GM19239 (cell line): ENCODE measurements around the gene SPTLC2.
A peak's percentile ranks its signal among the peaks of the same experiment; 100 is the strongest.

Experiments
- DNase-seq: peaks from one replicate; pipeline ENCODE4 v3.0.0; 2011; ENCODE audit warnings: low spot score; ENCODE audit not compliant: insufficient read length
- FAIRE-seq: peaks from 2 replicates; lab custom pipeline; 2011; peaks lifted over from hg19 to GRCh38; lab: Jason Lieb, UNC

SPTLC2 gene

DNA sequence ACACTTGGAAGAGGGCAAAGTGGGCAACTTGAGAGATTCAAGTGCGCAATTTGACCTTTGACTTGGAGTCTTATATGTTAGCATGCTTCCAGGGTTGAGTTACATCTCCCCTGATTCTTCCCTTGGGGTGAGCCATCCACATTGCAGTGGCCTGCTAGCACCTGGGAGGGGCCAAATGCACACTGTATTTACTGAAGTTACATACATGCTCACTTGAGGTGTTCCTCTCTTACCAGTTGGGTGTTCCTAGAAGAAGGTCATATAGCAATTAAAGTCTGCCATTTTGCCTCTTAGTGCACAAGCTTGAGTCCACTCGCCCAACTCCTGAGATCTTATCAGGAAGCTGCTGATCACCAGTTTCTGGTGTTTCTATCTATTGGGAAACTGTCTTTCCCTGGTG lies 13.7 kb upstream of the SPTLC2 start:
- no peak for DNase-seq
- FAIRE-seq, result no peak

DNA sequence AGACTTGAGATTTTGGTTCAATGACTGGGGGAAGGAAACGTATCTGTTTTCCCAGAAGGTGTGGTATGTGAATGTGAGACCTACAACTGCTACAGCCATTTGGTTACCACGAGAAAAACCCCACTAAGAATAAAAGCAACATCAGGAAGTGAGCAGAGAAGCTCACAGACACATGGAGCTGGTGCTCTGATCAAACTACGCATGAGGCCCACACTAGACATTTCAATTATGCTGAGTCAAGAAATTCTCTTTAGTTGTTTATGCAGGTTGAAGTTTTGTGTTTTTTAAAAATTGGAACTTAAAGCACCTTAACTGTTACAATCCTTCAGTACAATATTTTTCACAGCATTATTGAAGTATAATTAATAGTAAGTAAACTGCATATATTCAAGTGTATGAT lies 8.9 kb upstream of the SPTLC2 start:
- FAIRE-seq, result no peak
- DNase-seq, result no peak

DNA sequence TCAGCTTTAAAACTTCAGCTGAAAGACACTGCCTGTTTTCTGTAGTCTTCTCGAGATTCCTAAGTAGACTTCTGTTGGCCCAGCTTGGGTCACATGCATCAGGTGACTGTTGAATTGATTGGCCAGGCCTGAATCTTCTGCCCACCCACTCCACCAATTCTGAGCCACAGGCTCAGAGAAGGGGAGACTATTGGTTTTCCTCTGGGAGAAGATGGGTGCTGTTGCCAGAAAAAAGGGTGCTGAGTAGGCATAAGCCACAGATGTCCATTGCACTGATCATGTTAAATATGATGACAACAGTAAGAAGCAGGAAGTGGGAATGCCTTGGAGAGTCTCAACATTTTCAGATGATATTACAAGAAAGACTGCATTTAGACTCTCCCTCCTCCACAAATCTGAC lies 6.8 kb upstream of the SPTLC2 start:
- DNase-seq, result no peak
- peak; percentile 64 for FAIRE-seq

- FAIRE-seq (no peak), DNase-seq (no peak)
Measured at GRCh38 chr14:77622366-77622961, 6.0 kb upstream of the SPTLC2 start.

GRCh38 chr14:77620222-77620870 lies 3.9 kb upstream of the SPTLC2 start:
- DNase-seq, result no peak
- FAIRE-seq, result no peak

- DNase-seq (no peak), FAIRE-seq (no peak)
Measured at GRCh38 chr14:77618381-77618970, 2.0 kb upstream of the SPTLC2 start.

DNA sequence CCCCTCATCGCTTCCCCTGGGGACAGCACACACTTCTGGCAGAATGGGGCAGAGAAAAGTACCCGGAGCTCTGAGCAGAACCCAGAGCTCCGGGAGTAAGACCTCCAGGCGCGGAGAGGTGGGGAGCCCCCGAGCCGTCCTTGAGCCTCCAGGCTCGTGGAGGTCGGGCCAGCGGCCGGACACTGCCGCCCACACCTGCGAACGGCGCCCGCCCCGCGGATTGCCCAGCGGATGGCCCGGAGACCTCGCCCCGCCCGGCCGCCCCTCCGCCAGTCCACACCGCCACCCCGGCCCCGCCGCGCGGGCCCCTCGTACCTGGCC lies 344 bp downstream of the SPTLC2 start:
- no peak for DNase-seq
- no peak for FAIRE-seq

GRCh38 chr14:77615361-77616132 lies 890 bp downstream of the SPTLC2 start:
- no peak for DNase-seq
- FAIRE-seq, result peak; percentile 56

DNA sequence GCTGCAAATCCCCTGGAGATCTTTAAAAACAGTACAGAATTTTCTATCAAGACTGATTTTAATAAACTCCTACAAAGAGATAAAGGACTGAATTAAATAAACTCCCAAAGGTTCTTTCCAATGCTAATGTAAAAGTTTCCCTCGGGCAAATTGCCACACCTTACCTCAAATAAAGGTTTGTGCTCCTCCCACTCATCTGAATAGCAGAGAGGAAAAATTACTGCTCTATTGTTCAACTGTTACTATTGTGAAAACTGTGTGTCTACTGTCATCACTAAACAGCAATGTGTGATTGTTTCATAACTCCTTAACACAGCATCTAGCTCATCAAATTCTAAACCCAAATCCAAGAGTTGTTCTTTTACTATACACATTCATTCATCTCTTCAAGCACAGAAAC lies 3.2 kb downstream of the SPTLC2 start:
- FAIRE-seq, result peak; percentile 23
- no peak for DNase-seq

DNA sequence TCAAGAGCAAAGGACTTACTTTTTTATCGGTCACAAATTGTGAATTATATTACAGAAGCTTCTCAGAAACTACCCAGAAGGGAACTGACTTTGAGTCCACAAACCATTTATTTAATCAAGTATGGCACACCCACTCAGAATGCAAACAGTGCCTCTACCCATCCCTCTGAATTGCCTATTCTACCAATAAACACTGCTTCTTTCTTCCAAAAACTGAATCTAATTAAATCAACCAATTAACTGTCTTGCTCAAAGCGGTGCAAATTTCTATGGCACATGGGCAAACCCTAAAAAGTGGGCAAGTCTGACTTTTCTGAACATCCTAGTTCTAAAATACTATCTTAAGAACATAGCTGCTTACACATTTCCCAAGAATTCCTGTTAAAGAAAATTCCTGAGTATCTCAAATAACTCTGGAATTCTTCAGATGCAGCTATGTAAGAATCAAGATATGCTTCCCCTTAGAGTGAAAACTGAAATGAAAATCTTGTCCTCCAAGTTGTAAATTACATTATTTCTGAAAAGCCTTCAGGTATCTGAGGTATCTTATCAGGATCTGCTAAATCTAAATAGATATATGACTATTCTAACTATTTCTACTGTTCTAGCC lies 4.3 kb downstream of the SPTLC2 start:
- DNase-seq, result no peak
- no peak for FAIRE-seq

- FAIRE-seq, result no peak
- no peak for DNase-seq
Measured at GRCh38 chr14:77610553-77610952, 5.9 kb downstream of the SPTLC2 start.

DNA sequence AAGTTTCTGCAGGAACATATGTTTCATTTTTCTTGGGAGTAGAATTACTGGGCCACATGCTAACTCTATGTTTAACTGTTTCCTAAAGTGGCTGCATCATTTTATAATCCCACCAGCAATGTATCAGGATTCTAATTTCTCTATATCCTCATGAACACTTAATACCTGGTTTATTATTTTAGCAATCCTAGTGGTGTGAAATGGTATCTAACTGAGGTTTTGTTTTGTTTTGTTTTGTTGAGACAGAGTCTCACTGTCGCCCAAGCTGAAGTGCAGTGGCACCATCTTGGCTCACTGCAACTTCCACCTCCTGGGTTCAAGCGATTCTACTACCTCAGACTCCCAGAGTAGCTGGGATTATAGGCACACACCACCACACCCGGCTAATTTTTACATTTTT lies 6.5 kb downstream of the SPTLC2 start:
- no peak for DNase-seq
- no peak for FAIRE-seq

- FAIRE-seq, result peak; percentile 80
- DNase-seq, result no peak
Measured at GRCh38 chr14:77607741-77608302, 8.6 kb downstream of the SPTLC2 start.

- FAIRE-seq (peak; percentile 28), DNase-seq (no peak)
Measured at GRCh38 chr14:77605392-77605972, 11.0 kb downstream of the SPTLC2 start.

DNA sequence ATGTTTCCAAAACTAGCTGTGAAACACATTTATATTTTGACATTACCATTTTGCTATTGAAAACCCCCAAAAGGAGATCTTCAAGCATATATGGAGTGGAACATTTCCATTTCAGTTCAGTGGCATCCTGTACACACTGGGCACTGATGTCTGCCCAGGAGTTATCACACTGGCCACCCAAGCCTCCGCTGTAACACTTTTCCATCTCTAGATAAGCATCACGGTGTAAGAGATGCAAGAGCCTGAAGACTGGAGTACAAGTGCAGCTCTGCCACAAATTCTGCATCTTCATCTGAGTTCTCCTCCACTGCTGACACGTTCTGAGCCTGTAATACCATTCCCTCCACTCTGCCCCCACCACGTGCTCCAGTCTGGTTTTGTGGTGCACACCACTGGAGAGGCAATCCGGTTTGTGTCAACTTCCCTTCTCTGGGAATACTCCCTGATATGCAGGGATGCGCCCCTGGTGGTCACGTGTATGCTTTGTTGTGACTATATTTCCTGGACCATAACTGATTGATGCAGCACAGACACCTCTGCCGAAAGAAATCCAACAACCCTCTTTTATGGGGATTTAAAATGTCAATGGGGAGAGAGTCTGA lies 12.7 kb downstream of the SPTLC2 start:
- no peak for DNase-seq
- FAIRE-seq, result no peak

DNA sequence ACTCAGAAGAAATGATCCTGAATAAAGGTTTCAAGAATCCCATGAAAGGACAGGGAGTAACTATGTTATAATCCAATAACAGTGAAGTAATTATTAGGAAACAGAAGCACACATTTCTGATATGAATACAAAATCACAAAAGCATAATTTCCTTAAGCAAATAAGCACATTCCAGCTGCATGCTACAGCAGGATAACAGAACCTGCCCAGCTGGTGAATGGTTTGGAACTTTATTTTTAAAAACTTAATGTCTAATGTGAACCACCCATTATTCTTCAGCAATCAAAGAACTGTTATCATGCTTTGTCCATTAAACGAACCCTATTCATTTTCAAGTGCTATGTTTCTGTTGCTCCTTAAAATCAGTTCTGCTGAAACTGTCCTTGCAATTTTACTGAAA lies 13.4 kb downstream of the SPTLC2 start:
- FAIRE-seq, result no peak
- no peak for DNase-seq

GRCh38 chr14:77601846-77602619 lies 14.4 kb downstream of the SPTLC2 start:
- FAIRE-seq, result no peak
- no peak for DNase-seq

DNA sequence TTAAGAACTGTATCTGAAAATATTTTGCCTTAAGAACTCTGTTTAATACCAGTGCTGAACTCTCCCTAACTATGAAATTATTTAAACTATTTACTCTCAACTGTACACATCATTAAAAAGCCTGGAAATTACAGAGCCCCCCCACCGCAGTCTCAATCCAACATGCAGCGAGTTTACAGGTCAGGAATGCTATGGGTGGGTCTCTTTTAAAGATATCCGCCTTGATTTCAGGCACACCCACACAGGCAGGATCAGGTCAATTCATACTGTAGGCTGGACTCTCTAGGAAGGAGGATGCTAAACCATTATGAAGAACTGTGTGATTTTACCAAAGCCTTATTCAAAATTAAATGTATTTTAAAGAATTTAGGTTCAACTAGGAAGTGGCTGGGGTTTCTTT lies 16.5 kb downstream of the SPTLC2 start:
- FAIRE-seq (no peak), DNase-seq (no peak)
